Parathyroid adenoma (tissue), 2 donors: ENCODE data around the gene ZNF414.
"Not testable (repeated sequence)": the region's sequence is repeated elsewhere in the genome, so short reads cannot be mapped to it uniquely, and the experiment has no call there.

Experiments
- H2AFZ ChIP-seq: fragments of 300-600 bp; sonication (generic); one replicate; pipeline ENCODE4 v1.7.0; 2017; ENCODE audit warnings: antibody characterized with exemption, mild to moderate bottlenecking
- H3K27ac ChIP-seq: fragments of 300-600 bp; sonication (generic); one replicate; pipeline ENCODE4 v1.7.0; 2017
- H3K27me3 ChIP-seq: fragments of 300-600 bp; sonication (generic); one replicate; pipeline ENCODE4 v1.7.0; 2017; ENCODE audit warnings: low read length; ENCODE audit not compliant: control insufficient read depth, insufficient read depth
- H3K36me3 ChIP-seq: fragments of 300-600 bp; sonication (generic); one replicate; pipeline ENCODE4 v1.7.0; 2017; ENCODE audit warnings: low read length; ENCODE audit not compliant: control insufficient read depth, insufficient read depth
- H3K4me1 ChIP-seq: fragments of 300-600 bp; sonication (generic); one replicate; pipeline ENCODE4 v1.7.0; 2017; ENCODE audit warnings: control low read depth
- H3K4me2 ChIP-seq: fragments of 300-600 bp; sonication (generic); one replicate; pipeline ENCODE4 v1.7.0; 2017; ENCODE audit warnings: low read length
- H3K4me3 ChIP-seq: fragments of 300-600 bp; sonication (generic); one replicate; pipeline ENCODE4 v1.7.0; 2017; ENCODE audit warnings: low read depth, low read length
- H3K79me2 ChIP-seq: fragments of 300-600 bp; sonication (generic); one replicate; pipeline ENCODE4 v1.7.0; 2017; ENCODE audit warnings: control low read depth
- H3K9ac ChIP-seq: fragments of 300-600 bp; sonication (generic); one replicate; pipeline ENCODE4 v1.7.0; 2017; ENCODE audit warnings: mild to moderate bottlenecking
- H3K9me3 ChIP-seq: fragments of 300-600 bp; sonication (generic); one replicate; pipeline ENCODE4 v1.7.0; 2017; ENCODE audit warnings: low read length; ENCODE audit not compliant: control insufficient read depth
- TF ChIP-seq, protein P1 (sequence below): fragments of 300-600 bp; sonication (generic); IDR thresholded peaks from one replicate; pipeline ENCODE4 v1.7.0; 2017; ENCODE audit warnings: antibody characterized with exemption, mild to moderate bottlenecking
- donor health status: primary hyperparathyroidism.

The ZNF414 gene

DNA sequence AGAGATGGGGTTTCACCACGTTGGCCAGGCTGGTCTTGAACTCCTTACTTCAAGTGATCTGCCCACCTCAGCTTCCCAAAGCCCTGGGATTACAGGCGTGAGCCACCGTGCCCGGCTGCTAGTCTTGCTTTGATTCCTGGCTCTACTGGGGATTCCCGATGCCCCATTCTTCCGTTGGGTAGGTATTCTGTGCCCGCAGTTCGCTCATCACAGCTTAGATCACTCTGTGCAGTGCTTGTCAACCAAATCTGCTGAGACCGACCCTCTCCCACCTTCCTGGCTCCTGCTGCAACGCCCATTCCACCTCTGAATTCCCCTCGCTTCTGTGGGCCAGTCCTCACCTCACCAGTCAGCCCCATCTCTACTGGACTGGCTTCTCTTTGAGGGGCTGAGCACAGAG, 4.6 kb upstream of the ZNF414 start:
- TF ChIP-seq, protein P1, sequence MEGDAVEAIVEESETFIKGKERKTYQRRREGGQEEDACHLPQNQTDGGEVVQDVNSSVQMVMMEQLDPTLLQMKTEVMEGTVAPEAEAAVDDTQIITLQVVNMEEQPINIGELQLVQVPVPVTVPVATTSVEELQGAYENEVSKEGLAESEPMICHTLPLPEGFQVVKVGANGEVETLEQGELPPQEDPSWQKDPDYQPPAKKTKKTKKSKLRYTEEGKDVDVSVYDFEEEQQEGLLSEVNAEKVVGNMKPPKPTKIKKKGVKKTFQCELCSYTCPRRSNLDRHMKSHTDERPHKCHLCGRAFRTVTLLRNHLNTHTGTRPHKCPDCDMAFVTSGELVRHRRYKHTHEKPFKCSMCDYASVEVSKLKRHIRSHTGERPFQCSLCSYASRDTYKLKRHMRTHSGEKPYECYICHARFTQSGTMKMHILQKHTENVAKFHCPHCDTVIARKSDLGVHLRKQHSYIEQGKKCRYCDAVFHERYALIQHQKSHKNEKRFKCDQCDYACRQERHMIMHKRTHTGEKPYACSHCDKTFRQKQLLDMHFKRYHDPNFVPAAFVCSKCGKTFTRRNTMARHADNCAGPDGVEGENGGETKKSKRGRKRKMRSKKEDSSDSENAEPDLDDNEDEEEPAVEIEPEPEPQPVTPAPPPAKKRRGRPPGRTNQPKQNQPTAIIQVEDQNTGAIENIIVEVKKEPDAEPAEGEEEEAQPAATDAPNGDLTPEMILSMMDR: no peak
- H3K9ac ChIP-seq: no peak overlapping the region
- no peaks in the 10 kb centered on the region for H3K9me3 ChIP-seq
- no peaks in the 10 kb centered on the region for H3K79me2 ChIP-seq
- no peak overlapping the region for H3K4me2 ChIP-seq
- H3K27me3 ChIP-seq: no peaks in the 10 kb centered on the region
- H3K4me1 ChIP-seq: no peaks in the 10 kb centered on the region
- H3K27ac ChIP-seq: no peak overlapping the region
- H3K36me3 ChIP-seq: no peaks in the 10 kb centered on the region
- H3K4me3 ChIP-seq: no peak overlapping the region
- H2AFZ ChIP-seq: no peak overlapping the region

DNA sequence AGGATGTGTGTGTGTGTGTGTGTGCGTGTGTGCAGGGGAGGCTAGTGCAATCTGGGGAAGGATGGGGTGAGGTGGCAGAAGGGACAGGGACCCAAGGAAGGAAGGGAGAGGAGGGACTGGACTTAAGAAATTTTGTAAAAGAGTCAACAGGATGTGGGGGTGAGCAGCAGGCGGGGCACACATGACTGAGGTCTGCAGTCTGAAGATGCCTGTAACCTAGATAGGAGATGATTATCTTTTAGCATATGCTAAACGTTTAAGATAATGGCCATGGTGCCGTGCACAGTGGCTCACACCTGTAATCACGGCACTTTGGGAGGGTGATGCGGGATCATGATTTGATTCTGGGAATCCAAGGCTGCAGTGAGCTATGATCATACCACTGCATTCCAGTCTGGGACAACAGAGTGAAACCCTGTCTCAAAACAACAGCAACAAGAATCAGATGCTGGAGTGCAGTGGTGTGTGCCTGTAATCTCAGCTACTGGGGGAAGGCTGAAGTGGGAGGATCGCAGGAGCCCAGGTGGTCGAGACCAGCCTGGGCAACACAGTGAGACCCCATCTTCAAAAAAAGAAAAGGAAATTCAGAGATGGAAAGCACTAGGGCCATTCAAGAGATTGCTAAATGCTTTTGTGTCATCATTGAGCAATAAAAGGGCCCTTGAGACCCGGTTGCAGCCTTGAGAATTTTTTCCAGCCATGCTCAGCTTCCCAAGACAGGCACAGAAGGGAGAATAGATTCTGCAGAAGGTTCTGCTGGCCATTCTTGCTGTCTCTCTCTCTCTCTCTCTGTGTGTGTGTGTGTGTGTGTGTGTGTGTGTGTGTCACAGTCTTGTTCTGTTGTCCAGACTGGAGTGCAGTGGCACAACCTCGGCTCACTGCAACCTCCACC, 3.8 kb upstream of the ZNF414 start:
- Histone ChIP-seq H3K4me3 (no peak overlapping the region), H3K36me3 (no peaks in the 10 kb centered on the region), H3K79me2 (no peaks in the 10 kb centered on the region), H3K27me3 (no peaks in the 10 kb centered on the region), H3K27ac (peak overlapping the region; percentile 2), H3K4me2 (no peak overlapping the region), H3K9ac (no peak overlapping the region), H2AFZ (peak overlapping the region; percentile 30), H3K9me3 (no peaks in the 10 kb centered on the region), H3K4me1 (peaks cover 7% of the 10 kb centered on the region)
- TF ChIP-seq, protein P1: no peak

DNA sequence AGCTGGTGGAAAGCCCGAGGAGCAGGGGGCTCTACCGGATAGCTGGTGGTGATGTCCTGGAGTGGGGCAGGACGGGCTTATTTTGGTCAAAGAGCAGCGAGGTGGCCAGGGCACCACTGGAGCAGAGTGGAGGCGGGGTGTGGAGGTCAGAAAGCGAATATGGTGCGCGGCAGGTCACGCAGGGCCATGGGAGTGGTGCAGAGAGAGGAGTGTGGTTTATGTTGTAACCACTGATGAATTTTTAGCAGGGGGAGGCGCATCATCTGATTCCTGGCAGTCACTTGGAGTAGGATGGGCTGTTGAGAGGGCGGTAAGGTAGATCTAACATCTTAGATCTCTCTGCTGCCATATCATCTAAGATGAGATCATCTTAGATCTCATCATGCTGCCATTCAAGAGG, 1.4 kb upstream of the ZNF414 start:
- TF ChIP-seq, protein P1: no peak
- Histone ChIP-seq H3K9ac (no peak overlapping the region), H3K4me1 (peaks cover 9% of the 10 kb centered on the region), H3K4me3 (no peak overlapping the region), H3K27me3 (no peaks in the 10 kb centered on the region), H3K4me2 (no peak overlapping the region), H3K27ac (no peak overlapping the region), H3K9me3 (no peaks in the 10 kb centered on the region), H3K36me3 (no peaks in the 10 kb centered on the region), H3K79me2 (no peaks in the 10 kb centered on the region), H2AFZ (no peak overlapping the region)

DNA sequence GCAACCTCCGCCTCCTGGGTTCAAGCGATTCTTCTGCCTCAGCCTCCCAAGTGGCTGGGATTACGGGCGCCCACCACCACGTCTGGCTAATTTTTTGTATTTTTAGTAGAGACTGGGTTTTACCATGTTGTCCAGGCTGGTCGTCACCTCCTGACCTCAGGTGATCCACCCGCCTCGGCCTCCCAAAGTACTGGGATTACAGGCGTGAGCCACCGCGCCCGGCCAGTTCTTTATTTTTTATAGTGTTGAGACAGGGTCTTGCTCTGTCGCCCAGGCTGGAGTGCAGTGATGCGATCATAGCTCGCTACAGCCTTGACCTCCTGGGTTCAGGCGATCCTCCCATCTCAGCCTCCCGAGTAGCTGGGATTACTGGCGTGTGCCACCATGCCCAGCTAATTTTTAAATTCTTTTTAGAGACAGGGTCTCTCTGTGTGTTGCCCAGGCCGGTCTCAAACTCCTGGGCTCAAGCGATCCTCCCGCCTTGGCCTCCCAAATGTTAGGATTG, 590 bp upstream of the ZNF414 start:
- peak overlapping the region; percentile 97 for H2AFZ ChIP-seq
- H3K4me3 ChIP-seq: peak overlapping the region; percentile 90
- peak overlapping the region; percentile 85 for H3K4me2 ChIP-seq
- H3K36me3 ChIP-seq, H3K27me3 ChIP-seq, H3K79me2 ChIP-seq, H3K4me1 ChIP-seq, H3K9ac ChIP-seq, H3K9me3 ChIP-seq: not testable (repeated sequence)
- H3K27ac ChIP-seq: peak overlapping the region; percentile 99

DNA sequence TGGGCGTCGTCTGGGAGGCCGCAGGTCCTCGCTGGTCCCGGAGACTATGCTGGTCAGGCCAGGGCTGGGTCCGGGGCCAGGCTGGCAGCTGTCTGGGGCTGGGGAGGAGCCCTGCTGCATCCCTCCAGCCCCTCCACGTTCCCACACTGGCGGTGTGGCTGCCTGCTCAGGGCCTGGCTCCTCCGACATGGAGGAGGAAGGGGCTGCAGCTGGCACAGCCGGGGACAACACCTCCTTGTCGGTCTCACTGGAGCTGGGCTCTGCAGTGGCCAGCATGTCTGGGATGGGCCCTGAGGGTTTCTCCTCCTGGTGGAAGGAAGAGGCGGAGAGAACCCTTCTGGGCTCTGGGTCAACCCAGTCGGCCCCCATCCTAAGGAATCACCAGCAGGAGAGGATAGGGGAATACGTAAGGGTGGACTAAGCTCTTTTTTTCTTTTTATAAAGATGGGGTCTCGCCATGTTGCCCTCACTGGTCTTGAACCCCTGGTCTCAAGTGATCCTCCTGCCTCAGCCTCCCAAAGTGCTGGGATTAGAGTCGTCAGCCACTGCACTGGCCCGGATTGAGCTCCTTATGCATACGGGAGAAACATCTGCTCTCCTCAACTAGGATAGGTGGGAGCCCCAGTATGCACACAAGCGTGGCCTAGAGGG, 806 bp downstream of the ZNF414 start:
- H3K27me3 ChIP-seq: no peaks in the 10 kb centered on the region
- peak overlapping the region; percentile 85 for H3K4me2 ChIP-seq
- H3K36me3 ChIP-seq: no peaks in the 10 kb centered on the region
- peak overlapping the region; percentile 90 for H3K4me3 ChIP-seq
- no peaks in the 10 kb centered on the region for H3K9me3 ChIP-seq
- peak overlapping the region; percentile 99 for H3K27ac ChIP-seq
- H3K9ac ChIP-seq: peak overlapping the region; percentile 97
- no peaks in the 10 kb centered on the region for H3K79me2 ChIP-seq
- TF ChIP-seq, protein P1: no peak
- peak overlapping the region; percentile 97 for H2AFZ ChIP-seq
- peaks cover 9% of the 10 kb centered on the region for H3K4me1 ChIP-seq
